Spleen (tissue), 11 donors: ENCODE measurements around the gene ZNF641. TPM values are rescaled to one million over a fixed set of nuclear protein-coding genes. Genes with fewer than 3 reads are reported as not detected.

ENCODE experiments used
- DNase-seq: peaks from one replicate; pipeline ENCODE4 v3.0.0-alpha.2; 2020
- H3K27ac ChIP-seq, 8 donors: fragments of 200-600 bp; sonication (generic) in 7 of 8; 1 replicate in 4 of 8; 2 replicates in 4 of 8; pipeline versions ENCODE4 v1.5.0 to v1.8.0; 2016 to 2021; ENCODE audit warnings: inconsistent platforms in 4 of 8, mild to moderate bottlenecking in 4 of 8, moderate library complexity in 1 of 8
- H3K27me3 ChIP-seq, 7 donors: fragments of 200-600 bp; sonication (generic) in 6 of 7; replicated peaks in 1 of 7; 1 replicate in 4 of 7; 2 replicates in 3 of 7; pipeline versions ENCODE4 v1.5.0 to v1.8.0; 2016 to 2021; ENCODE audit warnings: inconsistent platforms in 3 of 7, mild to moderate bottlenecking in 1 of 7
- H3K36me3 ChIP-seq, 6 donors: fragments of 200-600 bp; sonication (generic) in 5 of 6; 1 replicate in 4 of 6; 2 replicates in 2 of 6; pipeline versions ENCODE4 v1.5.0 to v1.8.0; 2016 to 2021; ENCODE audit warnings: inconsistent platforms in 2 of 6
- H3K4me1 ChIP-seq, 6 donors: fragments of 200-600 bp; sonication (generic) in 5 of 6; 1 replicate in 3 of 6; 2 replicates in 3 of 6; pipeline versions ENCODE4 v1.5.0 to v1.8.0; 2016 to 2021; ENCODE audit warnings: inconsistent platforms in 3 of 6
- H3K4me3 ChIP-seq, 8 donors: fragments of 200-600 bp; sonication (generic) in 7 of 8; 1 replicate in 4 of 8; 2 replicates in 4 of 8; pipeline versions ENCODE4 v1.5.0 to v1.8.0; 2016 to 2021; ENCODE audit warnings: inconsistent platforms in 4 of 8, mild to moderate bottlenecking in 4 of 8, moderate library complexity in 2 of 8
- H3K9me3 ChIP-seq, 8 donors: fragments of 200-600 bp; sonication (generic) in 7 of 8; 1 replicate in 4 of 8; 2 replicates in 4 of 8; pipeline versions ENCODE4 v1.5.0 to v1.8.0; 2016 to 2021; ENCODE audit warnings: inconsistent platforms in 4 of 8
- POLR2A ChIP-seq, 3 donors: fragments of 450-650 bp; IDR thresholded peaks; one replicate each; pipeline ENCODE4 v1.5.1; 2017; ENCODE audit warnings: antibody characterized with exemption in 3 of 3, mild to moderate bottlenecking in 1 of 3
- POLR2AphosphoS5 ChIP-seq, 3 donors: sonication (generic); formaldehyde crosslinking; IDR thresholded peaks; one replicate each; pipeline ENCODE4 v1.5.1; 2017; ENCODE audit warnings: antibody characterized with exemption in 3 of 3
- WGBS, 5 donors: extraction: QIAGEN DNeasy Blood & Tissue Kit in 3 of 5; methylation state at CpG; one replicate each; pipeline versions ENCODE4 v1.1.5 to v1.1.7; 2013 to 2018; 5-methylcytosine and 5-hydroxymethylcytosine counted together
- intact Hi-C: fragments of 100-400 bp; cut with DNase I; formaldehyde crosslinking; loops from one replicate; pipeline ENCODE4 v1.15.0; 2023; ENCODE audit warnings: low total_unique reads
- polyA plus RNA-seq, 3 donors: library from polyadenylated mRNA; stranded (reverse); fragments of 200-250 nt; gene quantifications; one replicate each; pipeline ENCODE4 v1.2.1, GENCODE V29; 2013
- total RNA-seq, 7 donors: library from RNA; depleted of rRNA in 3 of 7; stranded (reverse); fragments of >200 nt in 3 of 7; fragmentation: NEBNext Ultra II Directional in 4 of 7; extraction: Animal tissue kit (Norgen Biotek cat#: 25700) in 4 of 7; gene quantifications; one replicate each; pipeline versions ENCODE4 v1.1.0 to v1.2.1, GENCODE V29; 2016 to 2021
- TF ChIP-seq, protein P1 (sequence below), 11 experiments: fragments of 200-600 bp in 7 of 11; fragments of 450-650 bp in 4 of 11; sonication (generic) in 4 of 11; IDR thresholded peaks in 8 of 11; conservative IDR thresholded peaks in 3 of 11; 1 replicate in 7 of 11; 2 replicates in 4 of 11; pipeline versions ENCODE4 v1.4.0 to v1.8.0; 2016 to 2021; ENCODE audit warnings: antibody characterized with exemption in 11 of 11, inconsistent platforms in 4 of 11, mild to moderate bottlenecking in 1 of 11
- donor health status: healthy with polysubstance abuse.
- donor health status: DM: no; HTN: no; CAD: no; lungs with moderate emphysema.
- donor health status: DM: no; HTN: no; CAD: no.
- donor health status: Bipolar disorder and iron deficiency.
- donor health status: healthy.
- donor health status: DM: no; HTN: no; CAD: no.
- donor health status: DM: yes; HTN: yes; CAD: no.

The ZNF641 gene
- total and polyA plus RNA-seq, 10 donors: 3.3 to 67.7 (median 36.4) TPM

GRCh38 chr12:48305190-48305589 lies 45.5 kb downstream of the ZNF641 start:
- intact Hi-C loops: no loop called here
- Histone ChIP-seq H3K27me3 (no peaks in the 10 kb centered on the region), H3K9me3 (no peaks in the 10 kb centered on the region), H3K4me1 (peaks cover 0 to 13% (median 4%) of the 10 kb centered on the region in 6 donors), H3K27ac (no peak overlapping the region), H3K36me3 (no peaks in the 10 kb centered on the region), H3K4me3 (no peak overlapping the region)
- WGBS, 5 donors: 91 to 98% (median 93%) methylated on average over 2 of the region's 2 CpGs
- TF ChIP-seq, protein P1, sequence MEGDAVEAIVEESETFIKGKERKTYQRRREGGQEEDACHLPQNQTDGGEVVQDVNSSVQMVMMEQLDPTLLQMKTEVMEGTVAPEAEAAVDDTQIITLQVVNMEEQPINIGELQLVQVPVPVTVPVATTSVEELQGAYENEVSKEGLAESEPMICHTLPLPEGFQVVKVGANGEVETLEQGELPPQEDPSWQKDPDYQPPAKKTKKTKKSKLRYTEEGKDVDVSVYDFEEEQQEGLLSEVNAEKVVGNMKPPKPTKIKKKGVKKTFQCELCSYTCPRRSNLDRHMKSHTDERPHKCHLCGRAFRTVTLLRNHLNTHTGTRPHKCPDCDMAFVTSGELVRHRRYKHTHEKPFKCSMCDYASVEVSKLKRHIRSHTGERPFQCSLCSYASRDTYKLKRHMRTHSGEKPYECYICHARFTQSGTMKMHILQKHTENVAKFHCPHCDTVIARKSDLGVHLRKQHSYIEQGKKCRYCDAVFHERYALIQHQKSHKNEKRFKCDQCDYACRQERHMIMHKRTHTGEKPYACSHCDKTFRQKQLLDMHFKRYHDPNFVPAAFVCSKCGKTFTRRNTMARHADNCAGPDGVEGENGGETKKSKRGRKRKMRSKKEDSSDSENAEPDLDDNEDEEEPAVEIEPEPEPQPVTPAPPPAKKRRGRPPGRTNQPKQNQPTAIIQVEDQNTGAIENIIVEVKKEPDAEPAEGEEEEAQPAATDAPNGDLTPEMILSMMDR (IDR thresholded peaks at IDR 0.05 in 8 of 11, conservative IDR thresholded peaks at IDR 0.05 in 3 of 11): no peak
- no peak for DNase-seq

DNA sequence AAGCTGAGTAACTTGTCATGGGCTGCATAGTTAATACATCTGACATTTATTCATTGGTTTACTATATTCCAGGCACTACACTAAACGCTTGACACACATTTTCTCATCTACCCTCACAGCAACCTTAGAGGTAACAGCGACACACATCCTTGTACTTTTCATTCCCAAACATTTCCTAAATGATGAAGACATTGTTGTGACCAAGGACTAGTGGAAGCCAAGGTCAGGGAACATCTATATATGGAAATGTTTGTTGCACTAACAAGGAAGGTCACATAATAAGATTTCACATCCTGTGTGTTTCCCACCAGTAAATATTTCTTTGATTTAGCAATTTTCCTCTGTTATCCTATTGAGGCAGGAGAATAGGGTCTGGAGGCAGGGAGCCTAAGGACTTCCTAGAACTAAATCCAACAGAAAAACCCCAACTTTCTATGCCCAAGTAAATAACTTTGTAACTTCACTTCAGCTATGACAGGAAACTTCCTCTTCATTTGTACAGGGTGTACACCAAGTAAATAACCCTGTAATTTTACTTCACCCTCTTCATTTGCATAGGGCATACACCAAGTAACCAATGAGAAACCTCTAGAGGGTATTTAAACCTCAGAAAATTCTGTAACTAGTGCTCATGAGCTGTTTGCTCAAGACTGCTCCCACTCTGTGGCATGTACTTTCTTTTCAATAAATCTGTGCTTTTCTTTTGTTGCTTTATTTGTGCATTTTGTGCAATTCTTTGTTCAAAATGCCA lies 48.4 kb downstream of the ZNF641 start:
- Histone ChIP-seq H3K4me3 (no peak overlapping the region), H3K36me3 (no peaks in the 10 kb centered on the region), H3K27ac (peak overlapping the region; percentile 21 to 70 (median 60)), H3K4me1 (peaks cover 0 to 14% (median 4%) of the 10 kb centered on the region in 6 donors), H3K27me3 (no peaks in the 10 kb centered on the region), H3K9me3 (no peaks in the 10 kb centered on the region)
- no peak for DNase-seq
- intact Hi-C loops: no loop called here
- TF ChIP-seq, protein P1 (IDR thresholded peaks at IDR 0.05 in 8 of 11, conservative IDR thresholded peaks at IDR 0.05 in 3 of 11): no peak
- no peak for TF ChIP-seq POLR2A (IDR thresholded peaks at IDR 0.05)
- no peak for TF ChIP-seq POLR2AphosphoS5 (IDR thresholded peaks at IDR 0.05)
- 68 to 90% (median 72%) methylated on average over 2 of the region's 2 CpGs for WGBS, 5 donors

DNA sequence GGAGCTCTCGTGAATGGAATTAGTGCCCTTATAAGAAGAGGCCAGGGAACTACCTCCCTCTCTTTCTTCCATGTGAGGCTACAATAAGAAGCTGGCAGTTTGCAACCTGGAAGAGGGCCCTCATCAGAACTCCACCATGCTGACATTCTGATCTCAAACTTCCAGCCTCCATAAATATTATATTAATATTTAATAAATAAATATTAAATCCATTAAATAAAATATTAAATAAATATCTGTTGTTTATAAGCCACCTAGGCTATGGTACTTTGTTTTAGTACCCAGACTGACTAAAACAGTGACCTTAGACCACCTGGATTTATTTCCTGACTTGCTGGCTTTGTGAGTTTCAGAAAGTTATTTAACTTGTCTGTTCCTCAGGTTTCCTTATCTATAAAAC lies 49.9 kb downstream of the ZNF641 start:
- WGBS, 5 donors: 71 to 94% (median 92%) methylated on average over 1 of the region's 1 CpG
- no peak for DNase-seq
- intact Hi-C loops: no loop called here
- TF ChIP-seq, protein P1 (IDR thresholded peaks at IDR 0.05 in 8 of 11, conservative IDR thresholded peaks at IDR 0.05 in 3 of 11): no peak
- no peak for TF ChIP-seq POLR2A (IDR thresholded peaks at IDR 0.05)
- TF ChIP-seq POLR2AphosphoS5 (IDR thresholded peaks at IDR 0.05): no peak
- no peaks in the 10 kb centered on the region for H3K36me3 ChIP-seq
- H3K9me3 ChIP-seq: no peaks in the 10 kb centered on the region
- H3K27ac ChIP-seq: no peak overlapping the region
- H3K4me1 ChIP-seq: peaks cover 0 to 27% (median 9%) of the 10 kb centered on the region in 6 donors
- H3K4me3 ChIP-seq: no peak overlapping the region
- peaks cover 0 to 4% (median 0%) of the 10 kb centered on the region in 7 donors for H3K27me3 ChIP-seq

GRCh38 chr12:48296586-48297282 lies 54.0 kb downstream of the ZNF641 start:
- Histone ChIP-seq H3K36me3 (no peaks in the 10 kb centered on the region), H3K4me1 (peaks cover 0 to 14% (median 4%) of the 10 kb centered on the region in 6 donors), H3K27ac (peak overlapping the region in 5 of 8 donors; percentile 34 to 64 (median 42)), H3K4me3 (peak overlapping the region; percentile 36 to 70 (median 43)), H3K9me3 (no peaks in the 10 kb centered on the region), H3K27me3 (peaks cover 0 to 4% (median 0%) of the 10 kb centered on the region in 7 donors)
- WGBS, 5 donors: 8 to 21% (median 10%) methylated on average over 24 to 30 of the region's 30 CpGs
- DNase-seq: peak; percentile 87
- intact Hi-C loops: no loop called here
- peak; percentile 50 to 81 (median 67) for TF ChIP-seq POLR2AphosphoS5 (IDR thresholded peaks at IDR 0.05)
- TF ChIP-seq, protein P1 (IDR thresholded peaks at IDR 0.05 in 8 of 11, conservative IDR thresholded peaks at IDR 0.05 in 3 of 11): no peak
